ENCODE data around the gene PRKN.

- no peak for TF ChIP-seq EZH2 (optimal IDR thresholded peaks at IDR 0.05; ENCODE audit: low read depth, low read length)
- TF ChIP-seq, protein P1, sequence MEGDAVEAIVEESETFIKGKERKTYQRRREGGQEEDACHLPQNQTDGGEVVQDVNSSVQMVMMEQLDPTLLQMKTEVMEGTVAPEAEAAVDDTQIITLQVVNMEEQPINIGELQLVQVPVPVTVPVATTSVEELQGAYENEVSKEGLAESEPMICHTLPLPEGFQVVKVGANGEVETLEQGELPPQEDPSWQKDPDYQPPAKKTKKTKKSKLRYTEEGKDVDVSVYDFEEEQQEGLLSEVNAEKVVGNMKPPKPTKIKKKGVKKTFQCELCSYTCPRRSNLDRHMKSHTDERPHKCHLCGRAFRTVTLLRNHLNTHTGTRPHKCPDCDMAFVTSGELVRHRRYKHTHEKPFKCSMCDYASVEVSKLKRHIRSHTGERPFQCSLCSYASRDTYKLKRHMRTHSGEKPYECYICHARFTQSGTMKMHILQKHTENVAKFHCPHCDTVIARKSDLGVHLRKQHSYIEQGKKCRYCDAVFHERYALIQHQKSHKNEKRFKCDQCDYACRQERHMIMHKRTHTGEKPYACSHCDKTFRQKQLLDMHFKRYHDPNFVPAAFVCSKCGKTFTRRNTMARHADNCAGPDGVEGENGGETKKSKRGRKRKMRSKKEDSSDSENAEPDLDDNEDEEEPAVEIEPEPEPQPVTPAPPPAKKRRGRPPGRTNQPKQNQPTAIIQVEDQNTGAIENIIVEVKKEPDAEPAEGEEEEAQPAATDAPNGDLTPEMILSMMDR (IDR thresholded peaks at IDR 0.05; ENCODE audit: low read length): no peak
Observed at GRCh38 chr6:162408826-162409535, 318.6 kb downstream of the PRKN start.
